GM11168 (cell line): ENCODE results near the gene IFIT2.
"Not testable (repeated sequence)": the region's sequence is repeated elsewhere in the genome, so short reads cannot be mapped to it uniquely, and the experiment has no call there.

Experiments
- in situ Hi-C: fragments of 300-500 bp; cut with MboI; formaldehyde crosslinking; loops from one replicate; pipeline ENCODE4 v1.12.0; 2022; ENCODE audit warnings: low sequenced_read_pairs; ENCODE audit not compliant: unreplicated experiment

IFIT2 gene

GRCh38 chr10:89278034-89278535 is 23.8 kb upstream of the IFIT2 start:
- in situ Hi-C loops: no loop called here

GRCh38 chr10:89278900-89279392 is 22.9 kb upstream of the IFIT2 start:
- in situ Hi-C loops: no loop called here

- in situ Hi-C loops: no loop called here
These were observed 22.4 kb upstream of the IFIT2 start for GRCh38 chr10:89279421-89279869.

GRCh38 chr10:89280508-89280907 is 21.3 kb upstream of the IFIT2 start:
- in situ Hi-C loops: no loop called here

GRCh38 chr10:89281606-89282395 is 20.0 kb upstream of the IFIT2 start:
- in situ Hi-C loops: no loop called here

GRCh38 chr10:89283025-89283935 is 18.6 kb upstream of the IFIT2 start:
- in situ Hi-C loops: no loop called here

GRCh38 chr10:89283936-89284475 is 17.8 kb upstream of the IFIT2 start:
- in situ Hi-C loops: no loop called here

GRCh38 chr10:89284711-89285110 is 17.1 kb upstream of the IFIT2 start:
- in situ Hi-C loops: not testable (repeated sequence)

DNA sequence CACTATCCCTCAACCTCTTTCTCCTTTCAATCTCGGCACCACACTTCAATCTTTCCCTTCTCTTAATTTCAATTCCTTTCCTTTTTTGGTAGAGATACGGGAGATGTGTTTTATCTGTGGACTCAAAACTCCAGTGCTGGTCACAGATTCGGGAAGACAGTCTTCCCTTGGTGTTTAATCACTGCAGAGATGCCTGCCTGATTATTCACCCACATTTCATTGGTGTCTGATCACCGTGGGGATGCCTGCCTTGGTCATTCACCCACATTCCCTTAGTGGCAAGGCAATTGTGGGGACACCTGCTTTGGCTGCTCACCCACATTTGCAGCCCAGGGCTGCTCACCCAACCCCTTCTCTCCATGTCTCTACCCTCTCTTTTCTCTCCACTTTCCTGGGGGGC is 16.5 kb upstream of the IFIT2 start:
- in situ Hi-C loops: not testable (repeated sequence)

- in situ Hi-C loops: no loop called here
These were observed 7.1 kb upstream of the IFIT2 start for GRCh38 chr10:89294721-89295239.

DNA sequence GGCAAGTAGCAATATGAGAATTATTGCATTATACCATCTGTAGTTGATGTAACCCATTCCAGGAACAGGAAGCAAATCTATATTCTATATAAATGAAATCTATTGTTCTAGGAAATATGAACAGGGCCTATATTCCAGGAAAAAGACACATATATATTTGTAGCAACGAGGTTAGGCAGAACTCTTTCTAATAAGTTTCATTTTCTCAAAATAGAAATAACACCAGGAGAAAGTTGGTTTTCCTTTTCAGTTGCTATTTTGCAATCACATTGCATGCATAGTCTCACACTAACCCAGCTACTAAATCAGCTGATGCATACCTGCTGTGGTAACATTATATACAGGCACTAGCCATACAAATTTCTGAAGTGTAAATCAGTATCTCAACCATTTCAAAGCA is 6.2 kb upstream of the IFIT2 start:
- in situ Hi-C loops: no loop called here

GRCh38 chr10:89296220-89296648 is 5.6 kb upstream of the IFIT2 start:
- in situ Hi-C loops: no loop called here

DNA sequence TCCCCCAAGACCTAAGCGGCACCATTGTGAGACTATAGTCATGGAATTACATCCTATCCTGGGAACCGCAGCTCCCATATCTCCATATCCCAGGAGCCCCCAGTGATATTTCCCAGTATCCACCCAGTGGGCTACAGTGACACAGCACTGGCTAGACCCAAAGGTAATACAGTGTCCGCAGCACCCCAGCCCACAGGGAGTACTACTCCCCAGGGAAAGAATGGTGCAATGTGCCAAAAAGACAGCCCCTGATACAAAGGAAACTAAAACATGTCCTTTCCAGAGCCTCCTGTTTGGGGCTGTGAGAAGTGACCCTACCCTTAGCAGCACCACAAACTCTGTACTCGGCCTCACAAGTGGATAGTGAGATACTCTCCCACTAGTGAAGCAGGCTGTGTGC is 4.5 kb upstream of the IFIT2 start:
- in situ Hi-C loops: no loop called here

DNA sequence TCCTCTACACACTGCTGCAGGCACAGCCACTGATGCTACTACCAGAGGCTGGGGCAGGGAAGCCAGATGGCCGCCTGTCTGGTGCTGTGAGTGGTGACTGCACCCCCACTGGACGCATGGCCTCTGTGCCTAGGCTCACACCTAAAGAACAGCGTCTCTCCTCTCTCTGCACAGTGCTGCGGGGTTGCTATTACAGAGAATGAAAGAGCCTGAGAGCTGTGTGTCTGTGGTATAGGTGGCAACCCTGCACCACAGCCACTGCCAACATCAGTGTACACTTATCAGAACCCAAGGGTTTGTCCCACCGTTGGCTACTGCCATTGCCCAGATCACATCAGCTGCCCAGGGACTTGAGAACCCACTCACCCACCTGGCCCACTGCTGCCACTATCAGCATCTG is 4.1 kb upstream of the IFIT2 start:
- in situ Hi-C loops: no loop called here

DNA sequence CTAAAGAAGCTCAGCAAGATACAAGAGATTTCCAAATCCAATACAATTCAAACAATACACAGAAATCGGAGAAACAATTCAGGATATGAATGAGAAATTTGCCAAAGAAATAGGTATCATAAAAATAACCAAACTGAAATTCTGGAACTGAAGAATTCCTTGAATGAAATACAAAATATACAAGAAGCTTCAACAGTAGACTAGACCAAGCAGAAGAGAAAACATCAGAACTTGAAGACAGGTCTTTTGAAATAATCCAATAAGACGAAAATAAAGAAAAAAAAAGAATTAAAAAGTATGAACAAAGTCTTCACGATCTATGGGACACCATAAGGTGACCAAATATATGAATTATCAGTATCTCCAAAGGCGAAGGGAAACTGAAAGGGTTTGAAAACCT is 2.8 kb upstream of the IFIT2 start:
- in situ Hi-C loops: no loop called here

DNA sequence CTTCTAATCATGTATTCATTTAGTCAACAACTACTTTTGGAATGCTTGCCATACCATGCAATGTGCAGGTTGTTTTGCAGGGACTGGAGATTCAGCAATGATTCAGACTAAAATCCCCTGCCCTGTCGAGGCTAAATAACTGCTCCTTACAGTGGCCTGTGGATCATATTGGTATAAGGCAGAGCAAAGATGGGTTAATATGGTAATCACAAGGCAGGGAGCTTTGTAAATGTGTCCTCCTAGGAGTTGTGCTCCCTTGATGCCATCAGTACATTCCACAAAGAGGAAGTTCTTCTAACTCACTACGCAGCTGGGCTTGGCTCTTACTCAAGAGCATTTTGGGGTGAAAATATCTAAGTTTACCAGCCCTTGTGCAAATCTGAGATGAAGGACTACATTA is 614 bp upstream of the IFIT2 start:
- in situ Hi-C loops: no loop called here

DNA sequence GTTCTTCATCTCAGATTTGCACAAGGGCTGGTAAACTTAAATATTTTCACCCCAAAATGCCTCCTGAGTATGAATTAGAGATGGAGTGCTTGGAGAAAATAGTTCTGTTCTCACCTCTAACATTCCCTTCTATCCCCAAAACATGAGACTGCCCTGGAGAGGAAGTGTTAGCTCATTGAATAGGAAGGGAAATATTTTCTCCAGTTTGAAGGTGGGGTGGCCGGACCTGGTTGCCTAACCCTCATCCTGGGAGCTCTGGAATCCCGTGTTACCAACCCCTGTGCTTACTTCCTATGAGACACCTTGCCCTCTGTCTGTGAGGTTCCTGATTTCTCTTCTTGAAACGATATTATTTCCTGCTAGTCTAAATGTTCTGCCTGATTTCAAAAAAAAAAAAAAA is 779 bp downstream of the IFIT2 start:
- in situ Hi-C loops: no loop called here

DNA sequence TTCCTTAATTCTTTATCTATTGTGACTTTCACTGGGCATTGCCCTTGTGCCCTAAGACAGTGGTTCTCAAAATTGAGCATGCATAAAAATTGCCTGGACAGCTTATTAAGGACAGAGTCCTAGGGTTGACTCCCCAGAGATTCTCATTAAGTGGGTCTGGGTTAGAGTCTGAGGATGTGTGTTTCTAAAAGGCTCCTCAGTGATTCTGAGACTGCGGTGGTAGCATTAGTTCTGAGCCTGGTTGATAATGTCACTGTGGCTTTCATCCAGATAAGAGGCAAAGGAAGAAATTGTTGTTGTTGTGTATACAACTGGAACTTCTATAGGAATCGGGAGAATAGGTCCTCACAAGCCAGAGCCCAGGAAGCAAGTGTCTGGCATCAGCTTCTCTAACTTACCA is 1.3 kb downstream of the IFIT2 start:
- in situ Hi-C loops: no loop called here

- in situ Hi-C loops: no loop called here
These were observed 2.2 kb downstream of the IFIT2 start for GRCh38 chr10:89304026-89304425.

DNA sequence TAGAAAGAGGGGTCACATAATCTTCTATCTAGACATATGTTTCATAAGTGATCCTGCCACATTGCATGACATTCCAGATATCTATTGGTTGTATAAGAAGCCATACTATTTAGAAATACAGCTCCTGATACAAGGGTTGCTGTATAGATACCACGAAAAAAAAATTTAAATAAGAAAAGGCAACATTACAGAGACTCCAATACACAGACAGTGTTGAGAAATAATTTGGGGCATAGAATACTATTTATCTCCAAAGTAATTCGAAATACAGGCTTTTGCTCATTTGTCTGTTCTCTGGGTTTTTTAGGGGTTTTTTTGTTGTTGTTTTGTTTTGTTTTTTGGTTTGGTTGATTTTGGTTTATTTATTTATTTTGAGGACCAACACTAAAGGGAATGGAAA is 2.6 kb downstream of the IFIT2 start:
- in situ Hi-C loops: no loop called here
